Lower lobe of right lung (tissue), 2 donors: ENCODE data around the gene NDRG2. TPM values are rescaled to one million over a fixed set of nuclear protein-coding genes. Genes with fewer than 3 reads are reported as not detected.
"Not testable (repeated sequence)": the region's sequence is repeated elsewhere in the genome, so short reads cannot be mapped to it uniquely, and the experiment has no call there.

ENCODE experiments used
- ATAC-seq, 2 donors: fragments of 200-7000 bp; cut with Tn5 transposase; one replicate each; pipeline ENCODE4 v1.9.1; 2020 to 2022; ENCODE audit warnings: mild to moderate bottlenecking in 2 of 2, moderate library complexity in 2 of 2
- DNase-seq: peaks from one replicate; pipeline ENCODE4 v3.0.0-alpha.2; 2020
- H3K27ac ChIP-seq: fragments of 200-600 bp; one replicate; pipeline ENCODE4 v1.8.0; 2022
- H3K27me3 ChIP-seq: fragments of 200-600 bp; one replicate; pipeline ENCODE4 v1.8.0; 2022; ENCODE audit warnings: low read depth
- H3K36me3 ChIP-seq: fragments of 200-600 bp; one replicate; pipeline ENCODE4 v1.8.0; 2022; ENCODE audit warnings: mild to moderate bottlenecking
- H3K4me1 ChIP-seq: fragments of 200-600 bp; one replicate; pipeline ENCODE4 v1.8.0; 2022
- H3K4me3 ChIP-seq: fragments of 200-600 bp; one replicate; pipeline ENCODE4 v1.8.0; 2022; ENCODE audit warnings: mild to moderate bottlenecking
- H3K9me3 ChIP-seq: fragments of 200-600 bp; one replicate; pipeline ENCODE4 v1.8.0; 2022
- intact Hi-C: fragments of 100-400 bp; cut with DNase I; formaldehyde crosslinking; loops from one replicate; pipeline ENCODE4 v1.11.0; 2022
- total RNA-seq: library from RNA; stranded (reverse); fragmentation: NEBNext Ultra II Directional; extraction: Animal tissue kit (Norgen Biotek cat#: 25700); gene quantifications from one replicate; pipeline ENCODE4 v1.2.1, GENCODE V29; 2021
- TF ChIP-seq, protein P1 (sequence below): fragments of 200-600 bp; IDR thresholded peaks from one replicate; pipeline ENCODE4 v1.8.0; 2022; ENCODE audit warnings: antibody characterized with exemption, mild to moderate bottlenecking
- donor health status: DM: no; HTN: yes; CAD: no; lungs with severe emphysema.

NDRG2 gene
- total RNA-seq, 1 donor from 2014 or later, result 92.7 TPM

DNA sequence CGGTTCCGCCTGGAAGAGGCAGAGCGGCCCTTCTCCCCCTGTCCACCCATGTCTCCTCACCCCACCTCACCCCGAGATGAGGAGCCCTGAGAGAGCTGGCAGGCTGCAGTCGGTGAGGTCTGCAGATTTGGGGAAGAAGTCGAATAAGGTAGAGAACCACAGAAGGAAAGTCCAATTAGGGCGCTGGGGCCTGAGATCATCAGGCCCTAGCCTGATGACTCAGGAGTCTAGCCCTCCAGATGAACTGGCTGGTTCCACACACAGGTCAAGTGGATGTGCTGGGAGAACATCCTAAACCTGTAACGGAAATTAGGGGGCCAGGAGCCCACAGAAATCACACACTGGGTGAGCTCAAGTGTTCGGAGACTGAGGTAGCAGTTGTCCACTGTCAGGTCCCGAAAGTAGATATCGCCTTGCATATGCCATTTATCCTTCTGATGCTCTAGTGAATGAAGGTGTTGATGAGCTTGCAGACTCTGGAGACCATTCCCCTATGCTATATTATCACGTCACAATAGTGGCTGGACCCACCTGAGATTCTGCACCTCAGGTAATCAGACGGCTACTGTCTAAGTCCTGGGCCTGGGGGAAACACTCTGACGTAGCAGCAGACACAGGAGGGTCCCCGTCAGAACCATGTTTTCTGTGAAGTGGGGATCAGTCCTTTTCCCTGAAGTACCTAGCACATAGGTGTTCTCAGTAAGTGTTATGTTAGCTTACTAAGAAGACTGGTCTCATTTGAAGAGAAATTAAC lies 36.0 kb downstream of the NDRG2 start:
- intact Hi-C loops, result no loop called here
- Histone ChIP-seq H3K4me3 (peak overlapping the region; percentile 97), H3K27ac (peak overlapping the region; percentile 89), H3K4me1 (peaks cover 27% of the 10 kb centered on the region), H3K36me3 (peaks cover 27% of the 10 kb centered on the region), H3K27me3 (no peaks in the 10 kb centered on the region), H3K9me3 (no peaks in the 10 kb centered on the region)
- TF ChIP-seq, protein P1, sequence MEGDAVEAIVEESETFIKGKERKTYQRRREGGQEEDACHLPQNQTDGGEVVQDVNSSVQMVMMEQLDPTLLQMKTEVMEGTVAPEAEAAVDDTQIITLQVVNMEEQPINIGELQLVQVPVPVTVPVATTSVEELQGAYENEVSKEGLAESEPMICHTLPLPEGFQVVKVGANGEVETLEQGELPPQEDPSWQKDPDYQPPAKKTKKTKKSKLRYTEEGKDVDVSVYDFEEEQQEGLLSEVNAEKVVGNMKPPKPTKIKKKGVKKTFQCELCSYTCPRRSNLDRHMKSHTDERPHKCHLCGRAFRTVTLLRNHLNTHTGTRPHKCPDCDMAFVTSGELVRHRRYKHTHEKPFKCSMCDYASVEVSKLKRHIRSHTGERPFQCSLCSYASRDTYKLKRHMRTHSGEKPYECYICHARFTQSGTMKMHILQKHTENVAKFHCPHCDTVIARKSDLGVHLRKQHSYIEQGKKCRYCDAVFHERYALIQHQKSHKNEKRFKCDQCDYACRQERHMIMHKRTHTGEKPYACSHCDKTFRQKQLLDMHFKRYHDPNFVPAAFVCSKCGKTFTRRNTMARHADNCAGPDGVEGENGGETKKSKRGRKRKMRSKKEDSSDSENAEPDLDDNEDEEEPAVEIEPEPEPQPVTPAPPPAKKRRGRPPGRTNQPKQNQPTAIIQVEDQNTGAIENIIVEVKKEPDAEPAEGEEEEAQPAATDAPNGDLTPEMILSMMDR, result no peak
- ATAC-seq (no peak), DNase-seq (no peak)

GRCh38 chr14:20986811-20987210 lies 38.0 kb downstream of the NDRG2 start:
- no peak for DNase-seq
- Histone ChIP-seq H3K27me3 (no peaks in the 10 kb centered on the region), H3K4me3 (no peak overlapping the region), H3K9me3 (no peaks in the 10 kb centered on the region), H3K27ac (no peak overlapping the region), H3K4me1 (peaks cover 26% of the 10 kb centered on the region), H3K36me3 (peaks cover 6% of the 10 kb centered on the region)
- intact Hi-C loops, result no loop called here
- no peak for ATAC-seq
- TF ChIP-seq, protein P1, result no peak

DNA sequence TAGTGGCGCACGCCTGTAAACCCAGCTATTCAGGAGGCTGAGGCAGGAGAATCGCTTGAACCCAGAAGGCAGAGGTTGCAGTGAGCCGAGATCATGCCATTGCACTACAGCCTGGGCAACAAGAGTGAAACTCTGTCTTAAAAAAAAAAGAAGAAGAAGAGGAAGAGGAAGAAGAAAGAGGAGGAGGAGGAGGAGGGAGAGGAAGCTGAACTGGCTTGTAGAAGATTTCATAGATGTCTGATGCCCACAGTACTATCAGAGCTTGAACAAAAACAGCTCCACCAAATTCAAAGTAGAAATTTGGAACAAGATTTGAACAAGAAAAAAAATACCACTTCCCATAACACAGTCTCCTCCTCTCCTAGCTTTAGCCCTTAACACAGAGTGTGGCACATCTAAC lies 39.2 kb downstream of the NDRG2 start:
- ATAC-seq, intact Hi-C loops, DNase-seq: not testable (repeated sequence)

DNA sequence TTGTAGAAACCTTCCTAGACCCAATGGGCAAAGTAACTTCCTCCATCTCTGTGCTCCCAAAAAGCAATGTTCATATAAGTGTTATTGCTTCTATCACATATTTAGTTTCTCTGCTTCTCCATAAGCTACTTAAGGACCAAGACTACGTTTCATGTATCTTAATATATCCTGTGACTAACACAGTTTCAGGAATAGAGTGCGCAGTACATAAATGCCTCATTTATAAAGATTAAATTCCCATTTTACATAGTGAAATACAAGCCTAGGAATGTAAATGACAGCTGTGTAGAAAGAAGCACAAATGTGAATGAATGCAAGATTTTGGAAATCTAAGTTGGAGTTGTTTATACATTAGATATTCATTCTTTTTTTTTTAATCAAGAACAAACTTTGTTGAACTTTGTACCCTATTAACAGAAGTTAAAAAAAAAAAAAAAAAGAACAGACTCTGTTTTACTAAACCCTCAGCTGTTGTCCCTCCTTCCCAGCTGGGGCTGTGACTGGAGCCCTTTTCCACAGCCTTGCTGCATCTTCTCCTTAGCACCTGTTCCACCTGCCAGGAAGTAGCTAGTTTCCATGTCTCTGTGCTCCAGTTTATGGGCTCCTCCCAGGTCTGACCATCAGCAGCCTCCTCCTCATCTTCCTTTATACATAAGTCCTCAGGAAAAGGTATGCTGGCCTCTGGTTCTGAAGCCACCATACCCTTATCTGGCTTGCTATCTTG lies 42.1 kb downstream of the NDRG2 start:
- Histone ChIP-seq H3K27ac (no peak overlapping the region), H3K36me3 (no peaks in the 10 kb centered on the region), H3K4me1 (no peaks in the 10 kb centered on the region), H3K4me3 (no peak overlapping the region), H3K27me3 (no peaks in the 10 kb centered on the region), H3K9me3 (no peaks in the 10 kb centered on the region)
- ATAC-seq (no peak), DNase-seq (no peak)
- intact Hi-C loops, result no loop called here
- TF ChIP-seq, protein P1, result no peak

More for the DNA sequence above, 39.2 kb downstream of the NDRG2 start:
- not testable (repeated sequence) for H3K27me3 ChIP-seq, H3K9me3 ChIP-seq, H3K36me3 ChIP-seq, H3K27ac ChIP-seq, H3K4me3 ChIP-seq
- H3K4me1 ChIP-seq, result peaks cover 14% of the 10 kb centered on the region

- no peak for DNase-seq
- Histone ChIP-seq H3K4me1 (no peaks in the 10 kb centered on the region), H3K9me3 (no peaks in the 10 kb centered on the region), H3K4me3 (no peak overlapping the region), H3K27me3 (no peaks in the 10 kb centered on the region), H3K27ac (no peak overlapping the region), H3K36me3 (no peaks in the 10 kb centered on the region)
- intact Hi-C loops, result no loop called here
- no peak for ATAC-seq
- TF ChIP-seq, protein P1, result no peak
Measured at GRCh38 chr14:20980906-20981305, 44.0 kb downstream of the NDRG2 start.

GRCh38 chr14:20978687-20979086 lies 46.2 kb downstream of the NDRG2 start:
- ATAC-seq (no peak), DNase-seq (no peak)
- Histone ChIP-seq H3K36me3 (no peaks in the 10 kb centered on the region), H3K27ac (no peak overlapping the region), H3K4me3 (no peak overlapping the region), H3K27me3 (no peaks in the 10 kb centered on the region), H3K9me3 (no peaks in the 10 kb centered on the region), H3K4me1 (no peaks in the 10 kb centered on the region)
- intact Hi-C loops, result no loop called here
- TF ChIP-seq, protein P1, result no peak
